Peyer's patch (tissue), 4 donors: ENCODE results near the gene ARHGEF1. TPM values are rescaled to one million over a fixed set of nuclear protein-coding genes. Genes with fewer than 3 reads are reported as not detected.

Experiments
- DNase-seq, 3 donors: peaks; one replicate each; pipeline ENCODE4 v3.0.0-alpha.2; 2017 to 2019
- H3K27ac ChIP-seq, 4 donors: fragments of 200-600 bp; sonication (generic); one replicate each; pipeline ENCODE4 v1.5.1; 2016 to 2019
- H3K27me3 ChIP-seq, 2 donors: fragments of 200-600 bp; sonication (generic); one replicate each; pipeline ENCODE4 v1.5.1; 2019
- H3K36me3 ChIP-seq, 3 donors: fragments of 200-600 bp; sonication (generic); one replicate each; pipeline ENCODE4 v1.5.1; 2016 to 2019
- H3K4me1 ChIP-seq, 4 donors: fragments of 200-600 bp; sonication (generic); one replicate each; pipeline ENCODE4 v1.5.1; 2016 to 2019
- H3K4me3 ChIP-seq, 4 donors: fragments of 200-600 bp; sonication (generic); 1 replicate in 3 of 4; 2 replicates in 1 of 4; pipeline ENCODE4 v1.5.1; 2016 to 2019; ENCODE audit warnings: mild to moderate bottlenecking in 1 of 4
- H3K9me3 ChIP-seq, 4 donors: fragments of 200-600 bp; sonication (generic); one replicate each; pipeline ENCODE4 v1.5.1; 2016 to 2019; ENCODE audit warnings: mild to moderate bottlenecking in 1 of 4
- POLR2A ChIP-seq, 2 donors: fragments of 450-650 bp; IDR thresholded peaks; one replicate each; pipeline ENCODE4 v1.5.1; 2017; ENCODE audit warnings: antibody characterized with exemption in 2 of 2, mild to moderate bottlenecking in 2 of 2, moderate library complexity in 2 of 2
- total RNA-seq, 4 donors: library from RNA; depleted of rRNA; stranded (reverse); fragments of >200 nt; gene quantifications; one replicate each; pipeline ENCODE4 v1.1.0, GENCODE V29; 2016
- TF ChIP-seq, protein P1 (sequence below), 6 experiments: fragments of 450-650 bp in 4 of 6; fragments of 200-600 bp in 2 of 6; sonication (generic) in 1 of 6; IDR thresholded peaks; one replicate each; pipeline ENCODE4 v1.5.1; 2017 to 2019; ENCODE audit warnings: antibody characterized with exemption in 6 of 6, mild to moderate bottlenecking in 3 of 6, moderate library complexity in 1 of 6

Gene ARHGEF1
- total RNA-seq, 4 donors from 2014 or later, result 90.0 to 368 (median 148) TPM

DNA sequence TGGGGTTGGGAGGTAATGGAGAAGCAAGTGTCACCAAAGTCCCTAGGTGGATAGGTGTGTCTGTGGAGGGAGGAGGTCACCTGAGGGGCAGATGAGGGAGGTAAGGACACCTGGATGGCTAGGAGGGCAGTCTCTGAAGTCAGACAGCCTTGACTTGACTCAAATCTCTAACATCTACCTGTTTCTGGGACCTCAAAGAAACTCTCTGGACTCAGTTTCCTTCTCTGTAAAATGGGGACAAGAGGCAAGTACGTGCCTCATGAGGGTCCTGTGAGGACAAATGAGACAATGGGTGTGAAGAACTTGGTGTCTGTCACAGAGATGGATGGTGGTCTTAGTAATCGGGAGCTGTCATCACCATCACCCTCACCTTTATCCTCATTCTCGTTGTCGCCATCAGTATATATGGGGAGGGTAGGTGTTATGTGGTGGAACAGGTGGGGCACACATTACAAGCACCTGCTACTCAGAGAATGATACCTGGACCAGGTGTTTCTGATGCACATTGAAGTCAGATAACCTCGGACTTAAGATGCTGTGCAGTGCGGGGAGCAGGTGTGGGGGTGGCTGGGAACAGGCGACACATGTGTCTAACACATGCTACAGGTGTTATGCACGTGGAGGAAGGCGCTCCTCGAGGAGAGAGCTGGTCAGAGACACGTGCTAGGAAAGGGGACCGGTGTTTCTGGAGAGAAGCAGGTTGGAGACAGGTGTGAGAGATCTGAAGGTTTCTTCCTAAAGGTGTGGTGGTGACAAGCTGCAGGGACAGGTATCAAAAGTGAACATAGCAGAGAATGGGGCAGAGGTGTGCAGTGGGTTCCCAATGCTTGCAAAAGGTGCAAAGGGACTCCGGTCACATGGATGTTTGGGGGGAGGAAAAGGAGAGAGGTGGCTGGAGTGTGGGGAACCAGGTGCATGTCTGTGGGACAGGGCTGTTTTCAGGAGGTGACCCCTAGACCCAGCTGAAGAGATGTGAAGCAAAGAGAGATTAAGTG is 41.5 kb downstream of the ARHGEF1 start:
- no peak for TF ChIP-seq POLR2A (IDR thresholded peaks at IDR 0.05)
- TF ChIP-seq, protein P1, sequence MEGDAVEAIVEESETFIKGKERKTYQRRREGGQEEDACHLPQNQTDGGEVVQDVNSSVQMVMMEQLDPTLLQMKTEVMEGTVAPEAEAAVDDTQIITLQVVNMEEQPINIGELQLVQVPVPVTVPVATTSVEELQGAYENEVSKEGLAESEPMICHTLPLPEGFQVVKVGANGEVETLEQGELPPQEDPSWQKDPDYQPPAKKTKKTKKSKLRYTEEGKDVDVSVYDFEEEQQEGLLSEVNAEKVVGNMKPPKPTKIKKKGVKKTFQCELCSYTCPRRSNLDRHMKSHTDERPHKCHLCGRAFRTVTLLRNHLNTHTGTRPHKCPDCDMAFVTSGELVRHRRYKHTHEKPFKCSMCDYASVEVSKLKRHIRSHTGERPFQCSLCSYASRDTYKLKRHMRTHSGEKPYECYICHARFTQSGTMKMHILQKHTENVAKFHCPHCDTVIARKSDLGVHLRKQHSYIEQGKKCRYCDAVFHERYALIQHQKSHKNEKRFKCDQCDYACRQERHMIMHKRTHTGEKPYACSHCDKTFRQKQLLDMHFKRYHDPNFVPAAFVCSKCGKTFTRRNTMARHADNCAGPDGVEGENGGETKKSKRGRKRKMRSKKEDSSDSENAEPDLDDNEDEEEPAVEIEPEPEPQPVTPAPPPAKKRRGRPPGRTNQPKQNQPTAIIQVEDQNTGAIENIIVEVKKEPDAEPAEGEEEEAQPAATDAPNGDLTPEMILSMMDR (IDR thresholded peaks at IDR 0.05), result no peak
- no peak for DNase-seq
- Histone ChIP-seq H3K27ac (no peak overlapping the region), H3K4me3 (no peak overlapping the region), H3K9me3 (no peaks in the 10 kb centered on the region), H3K27me3 (peaks cover 0 to 41% of the 10 kb centered on the region in 2 donors), H3K36me3 (no peaks in the 10 kb centered on the region), H3K4me1 (peaks cover 0 to 20% (median 12%) of the 10 kb centered on the region in 4 donors)

DNA sequence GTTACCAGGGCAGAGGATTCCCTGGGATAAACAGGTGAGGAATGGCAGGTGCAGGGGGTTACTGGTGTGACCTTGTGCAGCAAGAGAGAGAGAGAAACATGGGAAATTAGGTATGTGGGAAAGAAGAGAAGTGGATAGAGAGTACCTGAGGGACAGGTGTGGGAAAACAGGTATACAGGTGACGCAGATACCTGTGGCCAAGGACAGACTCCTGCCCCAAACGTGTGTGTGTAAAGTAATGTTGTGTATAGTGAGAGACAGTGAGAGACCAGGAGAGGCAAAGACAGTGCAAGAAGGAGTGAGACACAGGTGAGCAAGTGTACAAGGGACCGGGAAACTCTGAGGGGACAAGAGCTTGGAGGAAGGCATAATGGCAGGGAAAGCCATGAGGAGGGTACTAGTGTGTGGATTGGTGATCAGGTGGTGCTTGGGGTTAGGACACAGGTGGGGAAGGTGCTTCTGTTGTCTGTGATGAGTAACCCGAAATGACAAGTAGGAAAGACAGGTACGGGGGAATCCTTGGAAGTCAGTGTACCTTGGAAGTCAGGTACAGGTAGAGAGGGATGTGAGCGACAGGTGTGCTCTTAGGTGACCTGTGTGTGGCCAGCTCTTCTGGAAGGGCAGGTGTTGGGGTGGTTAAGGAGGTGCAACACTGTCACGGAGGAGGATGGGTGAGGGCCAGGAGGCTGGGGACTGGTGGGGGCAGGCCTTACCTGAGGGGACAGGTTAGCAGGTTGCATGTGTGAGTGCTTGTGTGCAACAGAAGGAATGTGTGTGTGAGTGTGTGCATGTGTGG is 42.4 kb downstream of the ARHGEF1 start:
- no peak for DNase-seq
- TF ChIP-seq POLR2A (IDR thresholded peaks at IDR 0.05), result no peak
- TF ChIP-seq, protein P1 (IDR thresholded peaks at IDR 0.05), result no peak
- peaks cover 0 to 45% of the 10 kb centered on the region in 2 donors for H3K27me3 ChIP-seq
- no peak overlapping the region for H3K27ac ChIP-seq
- no peaks in the 10 kb centered on the region for H3K9me3 ChIP-seq
- H3K4me3 ChIP-seq, result no peak overlapping the region
- no peaks in the 10 kb centered on the region for H3K36me3 ChIP-seq
- peaks cover 0 to 25% (median 16%) of the 10 kb centered on the region in 4 donors for H3K4me1 ChIP-seq

DNA sequence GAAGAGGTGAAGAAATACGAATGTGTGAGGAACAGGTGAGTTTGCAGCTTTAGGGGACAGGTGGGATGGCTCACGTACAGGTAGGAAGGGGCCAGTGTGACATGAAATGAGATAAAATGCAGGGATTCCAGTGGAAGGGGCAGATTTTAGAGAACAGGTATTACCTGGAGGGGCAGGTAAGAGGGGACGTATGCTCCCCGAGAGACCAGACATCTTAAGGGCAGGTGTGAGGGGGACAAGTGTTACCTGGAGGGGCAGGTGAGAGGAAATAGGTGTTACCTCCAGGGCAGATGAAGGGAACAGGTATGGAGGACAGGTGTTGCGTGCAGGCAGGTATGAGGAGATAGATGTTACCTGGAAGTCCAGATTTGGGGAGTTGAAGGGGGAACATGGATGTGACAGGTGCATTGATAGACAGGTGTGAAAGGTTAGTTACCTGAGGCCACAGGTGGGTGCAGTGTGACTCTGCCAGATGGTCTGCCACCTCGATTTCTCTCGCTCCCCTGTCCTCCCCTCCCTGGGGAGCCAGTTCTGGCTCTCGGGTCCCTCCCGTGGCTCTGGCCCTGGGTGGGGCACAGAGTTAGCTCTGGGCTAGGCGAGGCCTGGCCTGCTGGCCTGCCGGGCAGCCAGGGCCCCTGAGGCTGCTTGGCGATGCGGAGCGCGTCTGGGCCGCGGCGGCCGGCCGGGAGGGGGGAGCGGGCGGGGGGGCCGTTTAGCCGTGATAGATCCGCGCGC is 43.2 kb downstream of the ARHGEF1 start:
- no peak overlapping the region for H3K27ac ChIP-seq
- peaks cover 0 to 50% of the 10 kb centered on the region in 2 donors for H3K27me3 ChIP-seq
- no peaks in the 10 kb centered on the region for H3K36me3 ChIP-seq
- TF ChIP-seq, protein P1 (IDR thresholded peaks at IDR 0.05), result no peak
- TF ChIP-seq POLR2A (IDR thresholded peaks at IDR 0.05), result no peak
- H3K9me3 ChIP-seq, result no peaks in the 10 kb centered on the region
- DNase-seq, result no peak
- H3K4me3 ChIP-seq, result no peak overlapping the region
- peaks cover 0 to 25% (median 16%) of the 10 kb centered on the region in 4 donors for H3K4me1 ChIP-seq

DNA sequence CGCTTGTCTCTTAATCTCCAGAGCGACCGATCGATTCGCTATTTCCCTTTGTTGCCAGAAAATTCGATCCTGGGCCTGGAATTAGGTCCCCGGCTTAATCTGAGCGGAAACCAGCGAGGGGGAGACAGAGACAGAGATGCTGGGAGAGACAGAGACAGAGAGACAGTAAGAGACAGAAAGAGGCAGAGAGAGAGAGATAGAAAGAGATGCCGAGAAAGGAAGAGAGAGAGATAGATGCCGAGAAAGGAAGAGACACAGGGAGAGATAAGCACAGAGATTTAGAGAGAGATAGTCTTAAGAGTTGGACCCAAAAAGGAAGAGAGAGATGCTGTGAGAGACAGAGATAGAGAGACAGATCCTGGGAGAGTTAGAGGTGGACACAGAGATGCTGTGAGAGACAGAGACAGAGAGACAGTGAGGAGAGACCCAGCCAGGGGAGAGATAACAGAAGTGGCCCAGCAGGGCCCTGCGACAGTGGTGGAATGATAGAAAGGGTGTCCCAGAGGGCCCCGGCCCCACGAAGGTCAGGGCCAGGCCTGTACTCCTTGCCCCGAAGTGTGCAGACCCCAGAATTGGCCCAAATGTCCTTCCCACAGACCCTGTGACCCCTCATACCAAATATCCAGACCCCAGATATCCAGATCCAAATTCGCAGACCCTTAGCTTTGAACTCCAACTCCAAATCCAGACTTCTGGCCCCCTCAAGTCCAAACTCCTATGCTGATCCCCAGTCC is 43.9 kb downstream of the ARHGEF1 start:
- H3K27me3 ChIP-seq, result peaks cover 0 to 49% of the 10 kb centered on the region in 2 donors

More for the DNA sequence above, 43.9 kb downstream of the ARHGEF1 start:
- Histone ChIP-seq H3K4me1 (peaks cover 0 to 25% (median 16%) of the 10 kb centered on the region in 4 donors), H3K36me3 (no peaks in the 10 kb centered on the region), H3K4me3 (no peak overlapping the region), H3K27ac (no peak overlapping the region), H3K9me3 (no peaks in the 10 kb centered on the region)
- TF ChIP-seq, protein P1 (IDR thresholded peaks at IDR 0.05), result no peak
- TF ChIP-seq POLR2A (IDR thresholded peaks at IDR 0.05), result no peak
- no peak for DNase-seq
